Activated CD8-positive, alpha-beta memory T cell treated with anti-CD3 and anti-CD28 coated beads for 36 hours (primary cell): ENCODE measurements around the gene UBR1. TPM values are rescaled to one million over a fixed set of nuclear protein-coding genes. Genes with fewer than 3 reads are reported as not detected.
"Not testable (repeated sequence)": the region's sequence is repeated elsewhere in the genome, so short reads cannot be mapped to it uniquely, and the experiment has no call there.

Experiments
- CTCF ChIA-PET: fragments of 350-600 bp; sonication (Branson Sonifier 250); formaldehyde crosslinking; loops from one replicate; lab custom pipeline; 2021; ENCODE audit warnings: antibody characterized with exemption; lab: Charles Lee
- POLR2A ChIA-PET: fragments of 350-600 bp; sonication (Branson Sonifier 250); formaldehyde crosslinking; loops from one replicate; lab custom pipeline; 2021; ENCODE audit warnings: antibody characterized with exemption; lab: Charles Lee
- total RNA-seq, 2 experiments: library from RNA; stranded (reverse); gene quantifications; one replicate each; pipeline ENCODE4 v1.2.3, GENCODE V29; 2021

The UBR1 gene
- total RNA-seq, result 10 to 100 TPM; 26.7 to 29.8 TPM

- ChIA-PET CTCF (interaction anchor here (0.8 to 0.9 kb wide), 2 partner anchors 16 to 389 kb away, joined by 3 read pairs; no protein-coding TSS in a partner anchor), POLR2A (no interaction called here)
Measured at GRCh38 chr15:43105778-43106485, at the start of gene UBR1. Gene UBR1, minus strand, starts transcription at chr15:43106038. Its CDS starts 16 bp downstream, at chr15:43106022.

GRCh38 chr15:43153269-43153668, 47.4 kb upstream of the UBR1 start:
- CTCF ChIA-PET, result no interaction called here
- POLR2A ChIA-PET, result no interaction called here

- ChIA-PET CTCF (no interaction called here), POLR2A (no interaction called here)
Measured at GRCh38 chr15:43151688-43152087, 45.9 kb upstream of the UBR1 start.

GRCh38 chr15:43150191-43150929, 44.5 kb upstream of the UBR1 start:
- POLR2A ChIA-PET, result no interaction called here
- CTCF ChIA-PET, result interaction anchor here (1.1 kb wide), 1 partner anchor 36 kb away, joined by 3 read pairs; no protein-coding TSS in a partner anchor

GRCh38 chr15:43146184-43146583, 40.3 kb upstream of the UBR1 start:
- ChIA-PET POLR2A (no interaction called here), CTCF (no interaction called here)

GRCh38 chr15:43144512-43144911, 38.7 kb upstream of the UBR1 start:
- POLR2A ChIA-PET, result no interaction called here
- CTCF ChIA-PET, result no interaction called here

- CTCF ChIA-PET, result no interaction called here
- POLR2A ChIA-PET, result no interaction called here
Measured at GRCh38 chr15:43143203-43143941, 37.5 kb upstream of the UBR1 start.

GRCh38 chr15:43135351-43135750, 29.5 kb upstream of the UBR1 start:
- POLR2A ChIA-PET, result no interaction called here
- CTCF ChIA-PET, result no interaction called here

GRCh38 chr15:43134157-43134635, 28.4 kb upstream of the UBR1 start:
- ChIA-PET CTCF (interaction anchor here (0.7 kb wide), 1 partner anchor 39 kb away, joined by 3 read pairs; no protein-coding TSS in a partner anchor), POLR2A (no interaction called here)

- CTCF ChIA-PET, result no interaction called here
- POLR2A ChIA-PET, result interaction anchor here (0.7 kb wide), 1 partner anchor 759 kb away, joined by 3 read pairs; no protein-coding TSS in a partner anchor
Measured at GRCh38 chr15:43133430-43134156, 27.8 kb upstream of the UBR1 start, which contains the start of gene TMEM62. Gene TMEM62, plus strand, starts transcription at chr15:43133586. Its CDS starts 217 bp downstream, at chr15:43133803.

- POLR2A ChIA-PET, result interaction anchor here (0.7 kb wide), 1 partner anchor 758 kb away, joined by 3 read pairs; no protein-coding TSS in a partner anchor
- CTCF ChIA-PET, result no interaction called here
Measured at GRCh38 chr15:43132830-43133429, 27.1 kb upstream of the UBR1 start.

GRCh38 chr15:43128980-43129335, 23.1 kb upstream of the UBR1 start:
- CTCF ChIA-PET, result no interaction called here
- POLR2A ChIA-PET, result no interaction called here

- POLR2A ChIA-PET, result not testable (repeated sequence)
Measured at GRCh38 chr15:43128174-43128979, 22.5 kb upstream of the UBR1 start.

GRCh38 chr15:43127752-43128151, 21.9 kb upstream of the UBR1 start:
- CTCF ChIA-PET, result no interaction called here
- POLR2A ChIA-PET, result no interaction called here

More at GRCh38 chr15:43128174-43128979, 22.5 kb upstream of the UBR1 start:
- CTCF ChIA-PET, result not testable (repeated sequence)

- POLR2A ChIA-PET, result no interaction called here
- CTCF ChIA-PET, result interaction anchor here (1.0 kb wide), 1 partner anchor 33 kb away, joined by 3 read pairs; no protein-coding TSS in a partner anchor
Measured at GRCh38 chr15:43126356-43126755, 20.5 kb upstream of the UBR1 start.

- POLR2A ChIA-PET, result no interaction called here
- CTCF ChIA-PET, result interaction anchor here (0.7 kb wide), 1 partner anchor 68 kb away, joined by 5 read pairs; no protein-coding TSS in a partner anchor
Measured at GRCh38 chr15:43125100-43125661, 19.3 kb upstream of the UBR1 start.

- CTCF ChIA-PET, result interaction anchor here (0.6 to 1.3 kb wide), 3 partner anchors 16 to 196 kb away, joined by 3 to 4 read pairs (median 3); partner anchors contain the start of gene UBR1
- POLR2A ChIA-PET, result no interaction called here
Measured at GRCh38 chr15:43121863-43122262, 16.0 kb upstream of the UBR1 start.
